Measurements from ENCODE around the gene MON1B. TPM values are rescaled to one million over a fixed set of nuclear protein-coding genes. Genes with fewer than 3 reads are reported as not detected.

The MON1B gene
- total RNA-seq, 1 donor from 2014 or later: 70.7 TPM

GRCh38 chr16:77190190-77190477, 856 bp upstream of the MON1B start:
- H3K9me3 Mint-ChIP-seq: no peaks in the 10 kb centered on the region
- DNase-seq: no peak
- ChIA-PET CTCF (no interaction called here), POLR2A (interaction anchor here (2.0 kb wide), 1 partner anchor 22 kb away, joined by 20 read pairs; no protein-coding TSS in a partner anchor)
- H3K4me1 Mint-ChIP-seq: peaks cover 43% of the 10 kb centered on the region
- H3K27me3 Mint-ChIP-seq: no peaks in the 10 kb centered on the region
- H3K36me3 Mint-ChIP-seq (ENCODE audit: low read depth): peaks cover 46% of the 10 kb centered on the region
- H3K27ac Mint-ChIP-seq: peak overlapping the region; percentile 100
- peak overlapping the region; percentile 99 for H3K4me3 Mint-ChIP-seq
- intact Hi-C loops (cut with micrococcal nuclease): loop anchor here (1.0 to 2.0 kb wide), 5 partner anchors 22 to 1810 kb away; partner anchors contain the start of genes ADAT1 and NUDT7
- TF ChIP-seq CTCF (IDR thresholded peaks at IDR 0.05): no peak
- no peak for ATAC-seq (ENCODE audit: low read depth)

GRCh38 chr16:77191259-77191969, 424 bp downstream of the MON1B start:
- TF ChIP-seq CTCF (IDR thresholded peaks at IDR 0.05): no peak
- Mint-ChIP-seq H3K4me1 (peaks cover 43% of the 10 kb centered on the region), H3K4me3 (peak overlapping the region; percentile 99), H3K9me3 (no peaks in the 10 kb centered on the region), H3K27me3 (no peaks in the 10 kb centered on the region), H3K27ac (peak overlapping the region; percentile 100), H3K36me3 (ENCODE audit: low read depth) (peaks cover 57% of the 10 kb centered on the region)
- CTCF ChIA-PET: interaction anchor here (1.1 kb wide), 1 partner anchor 20 kb away, joined by 4 read pairs; no protein-coding TSS in a partner anchor
- ATAC-seq (ENCODE audit: low read depth) (peak; percentile 1), DNase-seq (peak; percentile 31)
- intact Hi-C loops (cut with micrococcal nuclease): loop anchor here (1.0 to 2.0 kb wide), 4 partner anchors 908 to 1625 kb away; partner anchors contain the start of genes ADAT1, GABARAPL2, KARS1 and TERF2IP
- POLR2A ChIA-PET: interaction anchor here (0.5 to 2.0 kb wide), 7 partner anchors 11 to 1770 kb away, joined by 3 to 20 read pairs (median 3); partner anchors contain the start of genes ADAT1, KARS1, NUDT7 and TERF2IP

GRCh38 chr16:77193377-77193776, 2.4 kb downstream of the MON1B start:
- H3K4me3 Mint-ChIP-seq: peak overlapping the region; percentile 99
- H3K36me3 Mint-ChIP-seq (ENCODE audit: low read depth): peaks cover 74% of the 10 kb centered on the region
- ChIA-PET POLR2A (no interaction called here), CTCF (no interaction called here)
- H3K4me1 Mint-ChIP-seq: peaks cover 43% of the 10 kb centered on the region
- intact Hi-C loops (cut with micrococcal nuclease): no loop called here
- H3K9me3 Mint-ChIP-seq: no peaks in the 10 kb centered on the region
- no peak for DNase-seq
- H3K27me3 Mint-ChIP-seq: no peaks in the 10 kb centered on the region
- ATAC-seq (ENCODE audit: low read depth): no peak
- H3K27ac Mint-ChIP-seq: no peak overlapping the region
- no peak for TF ChIP-seq CTCF (IDR thresholded peaks at IDR 0.05)

GRCh38 chr16:77194295-77195231, 3.6 kb downstream of the MON1B start:
- no peaks in the 10 kb centered on the region for H3K9me3 Mint-ChIP-seq
- ChIA-PET POLR2A (no interaction called here), CTCF (no interaction called here)
- ATAC-seq (ENCODE audit: low read depth) (no peak), DNase-seq (no peak)
- no peak overlapping the region for H3K27ac Mint-ChIP-seq
- no peak overlapping the region for H3K4me3 Mint-ChIP-seq
- intact Hi-C loops (cut with micrococcal nuclease): no loop called here
- no peak for TF ChIP-seq CTCF (IDR thresholded peaks at IDR 0.05)
- H3K36me3 Mint-ChIP-seq (ENCODE audit: low read depth): peaks cover 85% of the 10 kb centered on the region
- no peaks in the 10 kb centered on the region for H3K27me3 Mint-ChIP-seq
- peaks cover 37% of the 10 kb centered on the region for H3K4me1 Mint-ChIP-seq

GRCh38 chr16:77195411-77195810, 4.4 kb downstream of the MON1B start:
- no peak overlapping the region for H3K4me3 Mint-ChIP-seq
- ATAC-seq (ENCODE audit: low read depth): no peak
- intact Hi-C loops (cut with micrococcal nuclease): no loop called here
- no peaks in the 10 kb centered on the region for H3K27me3 Mint-ChIP-seq
- no peak for TF ChIP-seq CTCF (IDR thresholded peaks at IDR 0.05)
- H3K9me3 Mint-ChIP-seq: no peaks in the 10 kb centered on the region
- ChIA-PET POLR2A (no interaction called here), CTCF (no interaction called here)
- H3K27ac Mint-ChIP-seq: no peak overlapping the region
- peaks cover 37% of the 10 kb centered on the region for H3K4me1 Mint-ChIP-seq
- H3K36me3 Mint-ChIP-seq (ENCODE audit: low read depth): peaks cover 86% of the 10 kb centered on the region
- DNase-seq: no peak

All from activated B cell treated with CpG ODN at 0.5 μM for 24 hours (primary cell).